IMR-90 (cell line): ENCODE measurements around the gene LRRC7.

ENCODE experiments used
- CTCF ChIP-seq: conservative IDR thresholded peaks from 2 replicates; pipeline ENCODE4 v1.5.1; 2012; ENCODE audit warnings: mild to moderate bottlenecking, low read depth, low read length, improper control_type of control experiment
- RCOR1 ChIP-seq: IDR thresholded peaks from 2 replicates; pipeline ENCODE4 v1.6.1; 2012; ENCODE audit warnings: mild to moderate bottlenecking, low read length, improper control_type of control experiment; ENCODE audit not compliant: insufficient replicate concordance
- SMC3 ChIP-seq: fragments of 150-350 bp; IDR thresholded peaks from 2 replicates; pipeline ENCODE4 v1.6.1; 2016; ENCODE audit warnings: low read depth, mild to moderate bottlenecking, antibody characterized with exemption, low read length, moderate library complexity
- USF2 ChIP-seq: fragments of 150-350 bp; IDR thresholded peaks from 2 replicates; pipeline ENCODE4 v1.6.1; 2017; ENCODE audit warnings: mild to moderate bottlenecking, antibody characterized with exemption, low read length, low read depth

- TF ChIP-seq USF2 (no peak), RCOR1 (no peak), CTCF (no peak), SMC3 (no peak)
Measured at GRCh38 chr1:69572921-69573320, 5.2 kb downstream of the LRRC7 start.
